ENCODE measurements around the gene CDK4. TPM values are rescaled to one million over a fixed set of nuclear protein-coding genes. Genes with fewer than 3 reads are reported as not detected.
A peak's percentile ranks its signal among the peaks of the same experiment; 100 is the strongest.

CDK4 gene
- total and polyA plus RNA-seq, 2 of the 13 experiments (the other 11 are each of a cell fraction or from before 2014, with no cell fraction given): 191 to 209 TPM

- Histone ChIP-seq H3K79me2 (ENCODE audit: insufficient read depth, low read length) (no peaks in the 10 kb centered on the region), H2AFZ (ENCODE audit: low read length) (no peak overlapping the region), H3K27ac (ENCODE audit: extremely low read length, insufficient read depth, low read length) (no peak overlapping the region), H4K20me1 (ENCODE audit: insufficient read depth, low read length) (no peaks in the 10 kb centered on the region), H3K4me2 (ENCODE audit: low read depth, low read length) (peak overlapping the region; percentile 94), H3K4me1 (ENCODE audit: insufficient read depth, low read length) (peaks cover 42% of the 10 kb centered on the region), H3K27me3 (ENCODE audit: control insufficient read depth in 1 of 2, insufficient read depth in 2 of 2, low read length in 2 of 2) (peaks cover 12 to 64% of the 10 kb centered on the region in 2 experiments; a peak in 4 of 5 replicates), H3K9me3 (ENCODE audit: low read length) (no peaks in the 10 kb centered on the region), H3K9ac (ENCODE audit: insufficient read depth, low read depth, low read length) (no peak overlapping the region), H3K4me3 (replicated peaks in 1 of 3; ENCODE audit: insufficient read depth in 1 of 3, low read depth in 2 of 3, low read length in 3 of 3) (peak overlapping the region; percentile 48 to 73 (median 49)), H3K36me3 (replicated peaks in 1 of 2; ENCODE audit: control insufficient read depth in 1 of 2, insufficient read depth in 2 of 2, low read length in 2 of 2) (no peaks in the 10 kb centered on the region)
- in situ Hi-C loops (cut with HindIII; ENCODE audit: extremely low pct_ligation_motif_present, low pct_unique_long_range_greater_than_20kb): no loop called here
- FAIRE-seq: no peak
- DNase-seq (ENCODE audit: low spot score): peak; percentile 37
- POLR2A ChIA-PET: interaction anchor here (1.2 to 3.3 kb wide), 6 partner anchors 8 to 189 kb away, joined by 3 to 29 read pairs (median 4); partner anchors contain the start of genes CDK4, DCTN2 and TSPAN31
- peak; percentile 78 for ATAC-seq
- intact Hi-C loops (cut with micrococcal nuclease; ENCODE audit: unreplicated experiment): loop anchor here (5.0 kb wide), 2 partner anchors 44 to 154 kb away; partner anchors contain the start of gene OS9
- BruUV-seq (replicated peaks): no TSS peak
- WGBS (ENCODE audit: low lambda C conversion rate): under 1% methylated on average over 22 of the region's 49 CpGs
- CTCF ChIA-PET (ENCODE audit: low intra/inter-chr PET ratio, low total read pairs): interaction anchor here (1.8 kb wide), 1 partner anchor 10 kb away, joined by 6 read pairs; no protein-coding TSS in a partner anchor
- peak; percentile 52; the same call in 1 of the 2 replicates for TF ChIP-seq GABPB1 (CRISPR knock-in tag; IDR thresholded peaks at IDR 0.05)
- no peak for TF ChIP-seq LCORL (IDR thresholded peaks at IDR 0.05)
- TF ChIP-seq LCORL (CRISPR knock-in tag; IDR thresholded peaks at IDR 0.05): peak; percentile 58; the same call in 1 of the 2 replicates
- TF ChIP-seq ZNF816 (CRISPR knock-in tag; IDR thresholded peaks at IDR 0.05; ENCODE audit: borderline replicate concordance): 0 out of 2 replicates have a peak, but pooled peaks have one; percentile 45
- peak; percentile 38; the same call in 1 of the 2 replicates for TF ChIP-seq ZFP91 (CRISPR knock-in tag; IDR thresholded peaks at IDR 0.05; ENCODE audit: borderline replicate concordance)
- no peak for TF ChIP-seq ZNF510 (CRISPR knock-in tag; IDR thresholded peaks at IDR 0.05; ENCODE audit: low read depth)
- no peak for TF ChIP-seq ETV6 (CRISPR knock-in tag; conservative IDR thresholded peaks at IDR 0.05)
- 0 out of 2 replicates have a peak, but pooled peaks have one; percentile 43 for TF ChIP-seq ZNF747 (CRISPR knock-in tag; IDR thresholded peaks at IDR 0.05; ENCODE audit: borderline replicate concordance)
- TF ChIP-seq ZNF556 (CRISPR knock-in tag; IDR thresholded peaks at IDR 0.05; ENCODE audit: borderline replicate concordance): no peak
- TF ChIP-seq RFXAP (CRISPR knock-in tag; IDR thresholded peaks at IDR 0.05; ENCODE audit: borderline replicate concordance): no peak
- no peak for TF ChIP-seq ZNF235 (CRISPR knock-in tag; IDR thresholded peaks at IDR 0.05; ENCODE audit: borderline replicate concordance)
- TF ChIP-seq MED1 (CRISPR knock-in tag; IDR thresholded peaks at IDR 0.05): 0 out of 2 replicates have a peak, but pooled peaks have one; percentile 16
- no peak for TF ChIP-seq ZBTB10 (CRISPR knock-in tag; IDR thresholded peaks at IDR 0.05; ENCODE audit: borderline replicate concordance)
- no peak for TF ChIP-seq MYNN (CRISPR knock-in tag; IDR thresholded peaks at IDR 0.05; ENCODE audit: low read depth)
- no peak for TF ChIP-seq ZNF44 (CRISPR knock-in tag; IDR thresholded peaks at IDR 0.05)
- TF ChIP-seq RAD21 (CRISPR knock-in tag; IDR thresholded peaks at IDR 0.05): peak; percentile 62; the same call in 1 of the 2 replicates
- TF ChIP-seq STAG1 (CRISPR knock-in tag; IDR thresholded peaks at IDR 0.05): peak; percentile 66
- TF ChIP-seq HOXA5 (CRISPR knock-in tag; IDR thresholded peaks at IDR 0.05): 0 out of 2 replicates have a peak, but pooled peaks have one; percentile 52
- TF ChIP-seq HOXA3 (CRISPR knock-in tag; IDR thresholded peaks at IDR 0.05): peak; percentile 31; the same call in 1 of the 2 replicates
Measured at GRCh38 chr12:57735952-57736740, 16.0 kb downstream of the CDK4 start.
